HG02798 (cell line): Measurements from ENCODE around the gene FILIP1L.

Experiments used
- ATAC-seq: cut with Tn5 transposase; IDR thresholded peaks from one replicate; pipeline ENCODE4 v1.9.1; 2021; ENCODE audit warnings: mild to moderate bottlenecking; ENCODE audit not compliant: unreplicated experiment, poor library complexity

The FILIP1L gene

GRCh38 chr3:99934975-99935797, 179.1 kb downstream of the FILIP1L start:
- no peak for ATAC-seq

GRCh38 chr3:99933971-99934750, 180.1 kb downstream of the FILIP1L start:
- ATAC-seq, result no peak

GRCh38 chr3:99931059-99931458, 183.2 kb downstream of the FILIP1L start:
- no peak for ATAC-seq

- ATAC-seq, result no peak
These were observed 184.6 kb downstream of the FILIP1L start for GRCh38 chr3:99929745-99930139.

- ATAC-seq, result no peak
These were observed 185.2 kb downstream of the FILIP1L start for GRCh38 chr3:99928771-99929744.

- ATAC-seq, result no peak
These were observed 186.4 kb downstream of the FILIP1L start for GRCh38 chr3:99927671-99928457.

- no peak for ATAC-seq
These were observed 188.6 kb downstream of the FILIP1L start for GRCh38 chr3:99925584-99926230.

GRCh38 chr3:99923873-99924272, 190.4 kb downstream of the FILIP1L start:
- ATAC-seq, result no peak

GRCh38 chr3:99921986-99922385, 192.3 kb downstream of the FILIP1L start:
- ATAC-seq, result no peak

GRCh38 chr3:99921377-99921695, 193.0 kb downstream of the FILIP1L start:
- no peak for ATAC-seq

- ATAC-seq, result no peak
These were observed 193.6 kb downstream of the FILIP1L start for GRCh38 chr3:99920481-99921376.

GRCh38 chr3:99919694-99920093, 194.6 kb downstream of the FILIP1L start:
- ATAC-seq, result no peak

- no peak for ATAC-seq
These were observed 195.6 kb downstream of the FILIP1L start for GRCh38 chr3:99918715-99919114.

GRCh38 chr3:99915906-99916432, 198.3 kb downstream of the FILIP1L start:
- no peak for ATAC-seq

GRCh38 chr3:99911433-99911832, 202.9 kb downstream of the FILIP1L start:
- no peak for ATAC-seq

- ATAC-seq, result no peak
These were observed 203.5 kb downstream of the FILIP1L start for GRCh38 chr3:99910752-99911290.

- ATAC-seq, result no peak
These were observed 204.4 kb downstream of the FILIP1L start for GRCh38 chr3:99909714-99910495.
